ENCODE results near the gene PRH2.

PRH2 gene

GRCh38 chr12:10965476-10965875, 36.4 kb downstream of the PRH2 start:
- DNase-seq = no peak

GRCh38 chr12:10966314-10966713, 37.3 kb downstream of the PRH2 start:
- no peak for DNase-seq

GRCh38 chr12:10967409-10967808, 38.4 kb downstream of the PRH2 start:
- DNase-seq = no peak

GRCh38 chr12:10968765-10969456, 39.9 kb downstream of the PRH2 start:
- no peak for DNase-seq

GRCh38 chr12:10974965-10975364, 45.9 kb downstream of the PRH2 start:
- no peak for DNase-seq

GRCh38 chr12:10982244-10982643, 53.2 kb downstream of the PRH2 start:
- DNase-seq = no peak

All from DMS53 (cell line).